GM12801 (cell line): ENCODE data around the gene MAP4K1.

ENCODE experiments used
- CTCF ChIP-seq: IDR thresholded peaks from one replicate; pipeline ENCODE4 v1.5.1; 2011; ENCODE audit warnings: control low read depth; ENCODE audit not compliant: insufficient read length; ENCODE audit errors: extremely low read depth

Gene MAP4K1

GRCh38 chr19:38649305-38650171 is 31.8 kb upstream of the MAP4K1 start:
- no peak for TF ChIP-seq CTCF

GRCh38 chr19:38648769-38649304 is 31.1 kb upstream of the MAP4K1 start:
- TF ChIP-seq CTCF: no peak

GRCh38 chr19:38647966-38648768 is 30.4 kb upstream of the MAP4K1 start:
- TF ChIP-seq CTCF: no peak

- TF ChIP-seq CTCF: no peak
Measured at GRCh38 chr19:38647368-38647965, 29.7 kb upstream of the MAP4K1 start, which contains the start of gene ACTN4. Gene ACTN4, plus strand, starts transcription at chr19:38647649. Its CDS starts 97 bp downstream, at chr19:38647746.

- no peak for TF ChIP-seq CTCF
Measured at GRCh38 chr19:38644719-38645118, 27.0 kb upstream of the MAP4K1 start.

GRCh38 chr19:38642176-38642575 is 24.4 kb upstream of the MAP4K1 start:
- TF ChIP-seq CTCF: no peak

- no peak for TF ChIP-seq CTCF
Measured at GRCh38 chr19:38640368-38640767, 22.6 kb upstream of the MAP4K1 start.
